ENCODE data around the gene TOP1.
"Not testable (repeated sequence)": the region's sequence is repeated elsewhere in the genome, so short reads cannot be mapped to it uniquely, and the experiment has no call there.

Gene TOP1

GRCh38 chr20:41028359-41029149, at the start of gene TOP1:
TOP1 (plus strand) TSS chr20:41028822; CDS start chr20:41029068, 246 bp downstream.
- peak; percentile 98 for DNase-seq (ENCODE audit: low spot score)

GRCh38 chr20:40979247-40979646, 49.4 kb upstream of the TOP1 start:
- no peak for DNase-seq (ENCODE audit: low spot score)

- DNase-seq (ENCODE audit: low spot score), result no peak
Measured at GRCh38 chr20:40980106-40980827, 48.4 kb upstream of the TOP1 start.

DNA sequence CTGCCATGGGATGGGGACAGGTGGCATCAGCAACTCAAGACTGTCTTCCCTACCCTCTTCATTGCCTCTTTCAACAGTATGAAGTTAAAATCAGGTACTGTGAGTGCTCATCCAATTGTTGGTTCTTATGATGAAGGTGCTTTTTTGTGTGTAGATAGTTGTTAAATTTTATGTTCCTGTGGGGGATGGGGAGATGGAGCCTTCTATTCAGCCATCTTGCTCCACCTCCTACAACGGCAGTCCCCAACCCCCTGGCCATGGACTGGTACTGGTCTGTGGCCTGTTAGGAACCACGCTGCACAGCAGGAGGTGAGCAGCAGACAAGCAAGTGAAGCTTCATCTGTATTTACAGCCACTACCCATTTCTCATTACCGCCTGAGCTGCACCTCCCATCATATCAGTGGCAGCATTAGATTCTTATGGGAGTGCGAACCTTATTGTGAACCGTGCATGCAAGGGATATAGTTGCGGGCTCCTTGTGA, 47.8 kb upstream of the TOP1 start:
- DNase-seq (ENCODE audit: low spot score), result no peak

- DNase-seq (ENCODE audit: low spot score), result no peak
Measured at GRCh38 chr20:40982415-40983145, 46.0 kb upstream of the TOP1 start.

GRCh38 chr20:40983898-40984297, 44.7 kb upstream of the TOP1 start:
- no peak for DNase-seq (ENCODE audit: low spot score)

- no peak for DNase-seq (ENCODE audit: low spot score)
Measured at GRCh38 chr20:40984496-40984895, 44.1 kb upstream of the TOP1 start.

DNA sequence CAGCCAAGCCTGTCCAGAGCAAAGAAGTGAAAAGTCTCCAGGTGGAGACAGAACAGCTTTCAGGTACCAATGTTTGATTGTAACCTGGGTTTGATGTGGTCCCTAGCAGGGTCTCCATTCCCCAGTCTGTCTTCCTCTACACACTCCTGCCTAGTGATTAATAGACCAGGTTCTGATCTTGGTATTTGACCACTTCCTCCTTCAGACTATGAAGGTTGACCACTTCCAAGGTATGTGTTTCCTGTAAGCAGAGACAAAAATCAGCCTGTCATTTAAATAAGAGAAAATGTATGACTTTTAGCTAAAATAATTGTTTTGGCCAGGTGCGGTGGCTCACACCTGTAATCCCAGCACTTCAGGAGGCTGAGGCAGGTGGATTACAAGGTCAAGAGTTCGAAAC, 41.8 kb upstream of the TOP1 start:
- DNase-seq (ENCODE audit: low spot score), result no peak

DNA sequence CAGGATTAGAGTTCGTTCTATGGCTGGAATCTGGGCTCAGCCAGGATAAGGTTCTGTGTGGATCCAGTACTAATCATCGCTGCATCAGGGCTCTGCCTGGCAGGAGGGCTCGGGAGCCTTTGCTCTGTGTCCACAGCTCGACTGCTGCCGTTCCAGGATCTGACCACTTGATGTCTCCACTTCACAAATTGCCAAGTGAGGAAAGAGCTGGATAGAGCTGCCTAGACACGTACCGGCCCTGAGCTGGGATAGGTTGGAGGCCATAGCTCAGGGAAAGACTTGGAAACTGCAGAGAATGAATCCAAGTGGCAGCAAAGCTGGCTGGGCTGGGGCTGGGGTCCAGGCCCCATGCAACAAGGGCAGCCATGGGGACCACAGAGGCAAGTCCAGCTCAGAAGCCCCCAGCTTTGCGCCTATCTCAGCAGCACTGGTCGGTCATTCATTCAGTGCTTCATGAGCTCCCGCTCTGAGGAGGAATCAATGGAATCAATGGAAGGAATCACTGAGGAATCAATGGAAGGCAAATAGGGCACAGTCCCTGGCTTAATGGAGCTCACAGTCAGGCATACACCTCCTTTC, 38.0 kb upstream of the TOP1 start:
- DNase-seq (ENCODE audit: low spot score), result peak; percentile 86

GRCh38 chr20:40991181-40991889, 37.3 kb upstream of the TOP1 start:
- DNase-seq (ENCODE audit: low spot score), result no peak

GRCh38 chr20:40992349-40993113, 36.1 kb upstream of the TOP1 start:
- no peak for DNase-seq (ENCODE audit: low spot score)

GRCh38 chr20:40993794-40994540, 34.7 kb upstream of the TOP1 start:
- no peak for DNase-seq (ENCODE audit: low spot score)

DNA sequence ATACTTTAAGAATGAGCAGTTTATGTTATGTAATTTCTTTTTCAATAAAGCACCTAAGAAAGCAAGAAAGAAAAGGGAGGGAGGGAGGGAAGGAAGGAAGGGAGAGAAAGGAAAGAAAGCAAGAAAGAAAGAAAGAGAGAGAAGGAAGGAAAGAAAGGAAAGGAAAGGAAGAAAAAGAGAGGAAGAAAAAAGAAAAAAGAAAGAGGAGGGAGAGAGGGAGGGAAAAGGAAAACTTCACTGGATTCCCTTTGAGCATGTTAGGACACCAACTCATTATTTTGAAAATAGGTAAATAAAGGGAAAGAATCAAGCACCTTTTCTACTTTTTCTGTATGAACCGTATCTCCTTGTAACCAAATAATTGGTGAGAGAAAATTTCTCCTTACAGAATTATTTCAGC, 32.3 kb upstream of the TOP1 start:
- DNase-seq (ENCODE audit: low spot score), result no peak

- DNase-seq (ENCODE audit: low spot score), result no peak
Measured at GRCh38 chr20:40997116-40997515, 31.5 kb upstream of the TOP1 start.

GRCh38 chr20:40999841-41000240, 28.8 kb upstream of the TOP1 start:
- DNase-seq (ENCODE audit: low spot score), result no peak

DNA sequence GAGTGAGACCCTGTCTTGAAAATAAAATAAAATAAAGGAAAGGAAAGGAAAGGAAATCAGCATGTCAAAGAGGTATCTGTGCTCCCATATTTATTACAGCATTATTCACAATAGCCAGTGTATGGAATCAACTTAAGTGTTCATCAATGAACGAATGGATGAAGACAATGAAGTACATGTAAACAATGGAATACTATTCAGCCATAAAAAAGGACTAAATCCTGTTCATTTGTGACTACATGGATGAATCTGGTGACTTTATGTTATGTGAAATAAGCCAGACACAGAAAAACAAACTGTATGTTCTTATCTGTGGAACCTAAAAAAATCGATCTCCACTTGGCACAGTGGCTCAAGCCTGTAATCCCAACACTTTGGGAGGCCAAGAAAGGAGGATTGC, 28.0 kb upstream of the TOP1 start:
- no peak for DNase-seq (ENCODE audit: low spot score)

DNA sequence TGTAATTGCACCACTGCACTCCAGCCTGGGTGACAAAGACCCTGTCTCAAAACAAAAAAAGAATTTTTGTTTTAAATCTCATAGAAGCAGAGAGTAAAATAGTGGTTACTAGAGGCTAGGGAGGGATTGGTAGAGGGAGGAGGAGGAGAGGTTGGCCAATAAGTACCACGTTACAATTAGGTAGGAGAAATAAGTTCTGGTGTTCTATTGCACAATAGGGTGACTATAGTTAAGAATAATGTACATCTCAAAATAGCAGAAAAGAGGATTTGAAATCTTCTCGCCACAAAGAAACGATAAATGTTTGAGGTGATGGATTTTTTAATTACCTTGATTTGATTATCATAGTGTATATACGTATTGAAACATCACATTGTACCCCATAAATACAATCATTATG, 27.1 kb upstream of the TOP1 start:
- no peak for DNase-seq (ENCODE audit: low spot score)

- no peak for DNase-seq (ENCODE audit: low spot score)
Measured at GRCh38 chr20:41002842-41003142, 25.8 kb upstream of the TOP1 start.

DNA sequence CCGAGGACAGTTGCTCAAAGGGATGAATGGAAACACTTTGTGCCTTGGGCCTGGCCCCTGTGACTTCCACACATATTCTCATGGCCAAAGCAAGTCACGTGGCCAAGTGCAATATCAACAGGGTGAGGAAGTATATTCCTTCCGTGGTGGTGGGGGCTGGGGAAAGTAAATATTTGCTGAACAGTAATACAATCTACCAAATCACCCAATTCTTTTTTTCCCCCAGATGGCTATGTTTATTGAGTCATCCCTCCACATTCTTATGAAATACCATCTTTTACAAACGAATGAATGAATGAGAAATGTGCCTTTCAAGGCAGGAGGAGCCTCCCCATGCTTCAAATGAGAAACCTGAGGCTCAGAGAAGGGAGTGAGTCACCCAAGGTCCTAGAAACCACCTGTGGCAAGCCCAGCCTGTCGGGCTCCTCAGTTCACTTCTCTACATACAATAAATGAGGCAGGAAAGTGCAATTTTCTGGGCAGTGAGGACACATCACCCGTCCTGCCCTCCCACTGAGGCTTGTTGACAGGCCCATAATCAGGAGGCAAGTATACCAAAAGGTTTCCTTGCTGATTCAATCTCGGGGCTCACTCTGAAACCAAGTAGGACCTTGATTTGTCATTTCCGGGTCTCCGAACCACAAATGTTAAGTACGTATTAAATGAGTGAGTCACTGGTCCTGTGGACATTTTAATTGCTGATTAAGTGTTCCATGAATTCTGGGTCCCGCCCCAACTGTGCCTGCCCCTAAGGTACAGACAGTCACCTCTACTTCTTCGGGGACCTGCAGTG, 25.3 kb upstream of the TOP1 start:
- peak; percentile 92 for DNase-seq (ENCODE audit: low spot score)

DNA sequence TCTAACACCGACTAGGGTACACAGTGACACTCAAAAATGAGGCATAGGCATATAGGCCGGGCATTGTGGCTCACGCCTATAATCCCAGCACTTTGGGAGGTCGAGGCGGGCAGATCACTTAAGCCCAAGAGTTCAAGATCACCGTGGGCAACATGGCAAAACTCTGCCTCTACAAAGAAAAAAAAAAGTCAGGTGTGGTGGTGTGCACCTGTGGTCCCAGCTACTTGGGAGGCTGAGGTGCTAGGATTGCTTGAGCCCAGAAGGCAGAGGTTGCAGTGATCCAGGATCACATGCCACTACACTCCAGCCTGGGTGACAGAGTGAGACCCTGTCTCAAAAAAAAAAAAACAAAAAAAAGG, 24.7 kb upstream of the TOP1 start:
- not testable (repeated sequence) for DNase-seq (ENCODE audit: low spot score)
